Measurements from ENCODE around the gene CAPN15.

GRCh38 chr16:483341-484075 is 44.0 kb upstream of the CAPN15 start:
- TF ChIP-seq POLR2A (IDR thresholded peaks at IDR 0.05), result no peak
- no peak for TF ChIP-seq POLR2AphosphoS5 (IDR thresholded peaks at IDR 0.05)
- no peak for TF ChIP-seq CTCF (IDR thresholded peaks at IDR 0.05)
- no peak for TF ChIP-seq EP300 (IDR thresholded peaks at IDR 0.05)
